PFSK-1 (cell line): Measurements from ENCODE around the gene LTC4S.

Experiments
- POLR2AphosphoS5 ChIP-seq: IDR thresholded peaks from 2 replicates; pipeline ENCODE4 v1.6.1; 2012; ENCODE audit warnings: low read depth, mild to moderate bottlenecking, control low read depth, low read length, moderate library complexity
- SIN3A ChIP-seq: IDR thresholded peaks from 2 replicates; pipeline ENCODE4 v1.6.1; 2012; ENCODE audit warnings: mild to moderate bottlenecking, low read length, moderate library complexity, borderline replicate concordance; ENCODE audit not compliant: insufficient read depth
- TAF1 ChIP-seq: IDR thresholded peaks from 2 replicates; pipeline ENCODE4 v1.6.1; 2012; ENCODE audit warnings: low read length, control low read depth, borderline replicate concordance; ENCODE audit not compliant: insufficient read depth
- TF ChIP-seq, protein P1 (sequence below), 2 experiments: IDR thresholded peaks; 2 replicates each; pipeline versions ENCODE4 v1.6.1 to v1.8.0; 2011 to 2012; ENCODE audit warnings: low read depth in 2 of 2, low read length in 2 of 2, control low read depth in 1 of 2, inconsistent platforms in 1 of 2, mild to moderate bottlenecking in 1 of 2, moderate library complexity in 1 of 2; ENCODE audit not compliant: insufficient read depth in 1 of 2

DNA sequence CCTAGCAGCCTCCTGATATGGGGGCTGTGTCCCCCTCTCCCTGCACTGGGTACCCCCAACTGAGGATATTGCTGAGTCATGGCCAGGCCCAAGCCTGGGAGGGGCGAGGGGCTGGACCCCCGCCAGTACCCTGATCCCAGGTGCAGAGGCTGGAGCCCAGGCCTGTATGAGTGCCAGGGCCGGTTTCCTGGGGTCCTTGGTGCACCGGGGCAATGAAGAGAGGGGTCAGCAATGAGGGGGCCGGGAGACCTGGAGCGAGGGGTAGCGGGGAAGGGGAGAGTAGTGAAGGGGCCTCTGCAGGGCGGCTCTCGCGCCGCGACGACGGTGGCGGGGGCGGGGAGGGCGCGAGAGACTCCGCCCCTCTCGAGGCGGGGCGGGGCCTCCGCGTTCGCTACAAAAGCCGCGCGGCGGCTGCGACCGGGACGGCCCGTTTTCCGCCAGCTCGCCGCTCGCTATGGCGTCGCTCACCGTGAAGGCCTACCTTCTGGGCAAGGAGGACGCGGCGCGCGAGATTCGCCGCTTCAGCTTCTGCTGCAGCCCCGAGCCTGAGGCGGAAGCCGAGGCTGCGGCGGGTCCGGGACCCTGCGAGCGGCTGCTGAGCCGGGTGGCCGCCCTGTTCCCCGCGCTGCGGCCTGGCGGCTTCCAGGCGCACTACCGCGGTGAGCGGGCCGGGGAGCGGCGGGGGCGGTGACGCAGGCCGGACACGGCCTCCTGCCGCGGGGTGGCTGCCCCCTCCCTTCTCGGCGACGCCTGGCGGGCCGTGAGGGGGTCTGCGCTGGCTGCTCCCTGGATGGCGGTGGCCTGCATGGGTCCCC, 26.9 kb downstream of the LTC4S start, which contains the start of gene SQSTM1:
- TF ChIP-seq POLR2AphosphoS5 (peak; percentile 99), TAF1 (peak; percentile 88; the same call in 1 of the 2 replicates), SIN3A (no peak)
- TF ChIP-seq, protein P1, sequence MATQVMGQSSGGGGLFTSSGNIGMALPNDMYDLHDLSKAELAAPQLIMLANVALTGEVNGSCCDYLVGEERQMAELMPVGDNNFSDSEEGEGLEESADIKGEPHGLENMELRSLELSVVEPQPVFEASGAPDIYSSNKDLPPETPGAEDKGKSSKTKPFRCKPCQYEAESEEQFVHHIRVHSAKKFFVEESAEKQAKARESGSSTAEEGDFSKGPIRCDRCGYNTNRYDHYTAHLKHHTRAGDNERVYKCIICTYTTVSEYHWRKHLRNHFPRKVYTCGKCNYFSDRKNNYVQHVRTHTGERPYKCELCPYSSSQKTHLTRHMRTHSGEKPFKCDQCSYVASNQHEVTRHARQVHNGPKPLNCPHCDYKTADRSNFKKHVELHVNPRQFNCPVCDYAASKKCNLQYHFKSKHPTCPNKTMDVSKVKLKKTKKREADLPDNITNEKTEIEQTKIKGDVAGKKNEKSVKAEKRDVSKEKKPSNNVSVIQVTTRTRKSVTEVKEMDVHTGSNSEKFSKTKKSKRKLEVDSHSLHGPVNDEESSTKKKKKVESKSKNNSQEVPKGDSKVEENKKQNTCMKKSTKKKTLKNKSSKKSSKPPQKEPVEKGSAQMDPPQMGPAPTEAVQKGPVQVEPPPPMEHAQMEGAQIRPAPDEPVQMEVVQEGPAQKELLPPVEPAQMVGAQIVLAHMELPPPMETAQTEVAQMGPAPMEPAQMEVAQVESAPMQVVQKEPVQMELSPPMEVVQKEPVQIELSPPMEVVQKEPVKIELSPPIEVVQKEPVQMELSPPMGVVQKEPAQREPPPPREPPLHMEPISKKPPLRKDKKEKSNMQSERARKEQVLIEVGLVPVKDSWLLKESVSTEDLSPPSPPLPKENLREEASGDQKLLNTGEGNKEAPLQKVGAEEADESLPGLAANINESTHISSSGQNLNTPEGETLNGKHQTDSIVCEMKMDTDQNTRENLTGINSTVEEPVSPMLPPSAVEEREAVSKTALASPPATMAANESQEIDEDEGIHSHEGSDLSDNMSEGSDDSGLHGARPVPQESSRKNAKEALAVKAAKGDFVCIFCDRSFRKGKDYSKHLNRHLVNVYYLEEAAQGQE (IDR thresholded peaks at IDR 0.05; ENCODE audit: insufficient read depth in 1 of 2, low read depth in 2 of 2, low read length in 2 of 2) = peak in 1 of 2 experiments; percentile 34; a peak in 1 of 4 replicates
